HG03565 (cell line): Measurements from ENCODE around the gene GFI1B.
"Not testable (repeated sequence)": the region's sequence is repeated elsewhere in the genome, so short reads cannot be mapped to it uniquely, and the experiment has no call there.

Experiments
- ATAC-seq: cut with Tn5 transposase; IDR thresholded peaks from one replicate; pipeline ENCODE4 v1.9.1; 2021; ENCODE audit warnings: mild to moderate bottlenecking, moderate library complexity; ENCODE audit not compliant: unreplicated experiment

GFI1B gene

DNA sequence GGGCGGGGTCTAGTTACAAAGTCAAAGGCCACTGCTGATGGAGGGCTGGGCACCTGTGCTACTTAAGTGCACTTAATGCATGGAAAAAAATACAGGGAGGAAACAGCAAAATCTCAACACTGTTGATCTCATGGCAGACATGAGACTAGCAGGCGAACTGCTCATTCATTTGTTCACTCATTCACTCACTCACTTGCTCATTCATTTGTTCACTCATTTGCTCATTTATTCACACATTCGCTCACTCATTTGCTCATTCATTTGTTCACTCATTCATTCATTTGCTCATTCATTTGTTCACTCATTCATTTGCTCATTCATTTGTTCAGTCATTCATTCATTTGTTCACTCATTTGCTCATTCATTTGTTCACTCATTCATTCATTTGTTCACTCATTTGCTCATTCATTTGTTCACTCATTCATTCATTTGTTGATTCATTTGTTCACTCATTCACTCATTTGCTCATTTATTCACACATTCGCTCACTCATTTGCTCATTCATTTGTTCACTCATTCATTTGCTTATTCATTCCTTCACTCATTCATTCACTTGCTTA lies 11.6 kb downstream of the GFI1B start:
- not testable (repeated sequence) for ATAC-seq

DNA sequence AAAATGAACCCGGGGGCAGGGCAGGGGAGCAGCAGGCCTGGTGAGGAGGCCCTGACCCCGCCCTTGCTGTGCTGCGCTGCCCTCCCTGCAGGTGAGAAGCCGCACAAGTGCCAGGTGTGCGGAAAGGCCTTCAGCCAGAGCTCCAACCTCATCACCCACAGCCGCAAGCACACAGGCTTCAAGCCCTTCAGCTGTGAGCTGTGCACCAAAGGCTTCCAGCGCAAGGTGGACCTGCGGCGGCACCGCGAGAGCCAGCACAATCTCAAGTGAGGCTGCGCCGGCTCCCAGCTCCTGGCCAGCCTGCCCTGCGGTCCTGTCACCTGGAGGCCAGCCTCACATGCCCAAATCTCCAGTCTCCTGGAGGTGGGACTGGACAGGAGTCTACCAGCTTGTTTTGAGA lies 12.3 kb downstream of the GFI1B start:
- ATAC-seq, result no peak

DNA sequence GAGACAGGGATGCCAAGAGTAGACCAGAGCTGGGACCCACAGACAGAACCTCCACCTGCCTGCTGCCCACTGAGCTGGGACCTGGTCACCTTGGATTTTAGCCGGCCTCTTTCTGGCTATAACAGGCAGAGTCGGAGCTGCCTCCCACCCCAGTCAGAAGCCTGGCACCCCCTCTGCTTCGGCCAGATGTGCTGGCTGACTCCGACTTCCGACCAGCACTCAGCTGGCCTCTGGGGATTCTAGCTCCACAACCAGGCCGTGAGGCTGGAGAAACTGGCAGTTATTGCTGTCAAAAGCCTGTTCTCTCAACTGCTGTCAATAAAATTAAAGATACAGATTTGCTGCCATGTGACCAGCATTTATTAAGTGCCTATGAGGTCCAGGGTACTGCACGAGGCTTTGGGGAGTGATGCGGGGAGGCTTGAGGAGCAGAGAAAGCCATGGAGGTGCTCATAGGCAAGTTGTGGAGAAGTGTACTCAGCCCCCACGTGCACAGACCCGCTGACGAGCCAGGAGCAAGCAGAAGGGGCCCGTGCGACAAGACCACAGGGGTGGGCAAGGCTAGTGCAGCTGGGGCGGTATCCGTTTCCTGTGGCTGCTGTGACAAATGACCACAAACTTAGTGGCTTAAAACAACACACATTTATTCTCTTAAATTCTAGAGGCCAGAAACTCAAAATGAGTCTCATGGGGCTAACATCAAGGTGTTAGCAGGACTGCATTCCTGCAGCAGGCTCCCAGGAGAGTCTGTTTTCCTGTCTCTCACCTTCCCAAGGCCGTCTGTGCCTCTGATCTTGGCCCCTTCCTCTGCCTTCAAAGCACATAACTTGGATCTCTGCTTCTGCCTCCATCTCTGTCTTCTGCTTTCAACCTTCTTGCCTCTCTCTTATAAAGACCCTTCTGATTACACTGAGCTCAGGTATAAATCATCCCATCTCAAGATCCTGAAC lies 13.1 kb downstream of the GFI1B start:
- ATAC-seq, result no peak

DNA sequence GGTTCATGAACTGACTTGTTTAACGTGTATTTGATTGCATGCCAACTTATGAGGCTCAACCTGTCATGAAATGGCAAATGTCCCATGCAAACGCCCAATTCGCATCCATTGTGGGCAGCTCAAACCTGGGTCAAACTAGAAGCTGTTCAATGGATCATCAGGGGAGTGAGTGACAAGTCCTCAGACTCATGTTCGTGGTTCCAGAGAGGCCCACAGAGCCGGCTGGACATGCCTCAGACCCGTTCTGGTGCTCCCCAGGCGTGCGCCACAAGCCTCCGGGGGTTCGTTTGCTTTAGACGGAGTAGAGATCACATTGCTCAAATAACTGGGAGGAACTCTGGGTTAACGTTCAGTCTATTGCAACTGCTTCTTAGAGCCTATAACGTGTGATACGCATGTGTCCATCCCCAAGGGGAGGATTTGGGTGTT lies 15.0 kb downstream of the GFI1B start:
- ATAC-seq, result no peak

DNA sequence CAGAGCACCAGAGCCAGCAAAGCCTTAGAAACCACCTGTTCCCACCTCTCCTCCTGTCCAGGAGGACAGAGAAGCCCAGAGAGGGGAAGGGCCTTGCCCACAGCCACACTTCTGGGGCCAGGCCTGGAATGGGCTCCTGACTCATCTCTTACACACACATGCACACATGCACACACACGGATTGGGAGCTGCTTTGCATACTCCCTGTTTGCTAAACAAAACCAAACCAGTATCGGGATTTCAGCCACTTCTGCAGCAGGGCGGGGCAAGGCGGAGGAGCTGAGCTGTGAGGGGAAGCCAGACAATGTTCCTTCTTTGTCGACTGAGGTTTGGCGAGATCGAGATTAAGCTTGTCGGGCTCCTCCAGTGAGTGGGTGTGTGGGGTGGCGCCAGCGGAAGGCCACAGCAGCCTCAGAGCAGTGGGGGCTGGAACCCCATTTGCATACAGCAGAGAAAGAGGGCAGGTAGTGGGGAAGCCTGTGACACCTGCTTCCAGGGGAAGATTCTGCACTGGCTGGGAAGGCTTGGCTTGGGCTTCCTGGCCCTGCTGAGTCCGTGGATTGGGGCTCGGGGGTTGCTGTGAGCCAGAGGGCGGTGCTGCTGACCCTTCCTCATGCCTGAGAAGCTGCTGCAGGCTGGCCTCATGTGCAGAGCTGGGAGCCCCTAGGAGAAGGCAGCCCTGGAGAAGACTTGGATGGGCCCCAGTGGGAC lies 16.1 kb downstream of the GFI1B start:
- no peak for ATAC-seq

DNA sequence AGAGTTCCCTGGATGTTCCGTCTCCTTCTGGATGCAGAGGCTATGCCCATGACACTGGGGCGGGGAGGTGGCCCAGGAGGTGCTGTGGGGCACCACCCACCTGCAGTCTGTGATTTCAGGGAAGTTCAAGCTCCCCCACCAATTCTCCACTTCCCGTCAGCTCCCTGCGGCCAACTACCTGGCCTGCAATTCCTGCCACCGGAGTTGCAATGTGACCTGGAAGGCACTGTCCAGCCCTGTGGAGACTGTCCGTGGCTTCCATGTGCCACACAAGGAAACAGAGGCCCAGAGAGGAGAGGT lies 16.6 kb downstream of the GFI1B start:
- ATAC-seq, result no peak

DNA sequence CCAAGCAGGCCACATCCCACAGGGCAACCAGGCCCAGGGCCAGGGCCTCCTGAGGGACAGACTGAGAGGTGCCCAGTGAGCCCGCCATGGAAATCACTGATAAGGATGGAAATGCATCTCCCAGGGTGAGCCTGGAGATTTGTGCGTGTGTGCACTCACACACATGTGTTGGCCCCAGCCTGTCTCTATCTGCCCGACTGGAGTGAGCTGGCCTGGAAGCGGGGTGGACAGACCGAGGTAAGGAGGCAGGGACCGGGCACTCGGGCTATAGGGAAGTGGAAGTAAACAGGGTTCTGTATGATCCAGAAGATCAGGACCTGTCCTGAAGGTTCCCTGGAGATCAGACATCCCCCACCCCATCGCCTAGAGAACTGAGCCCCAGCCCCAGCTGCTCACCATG lies 17.4 kb downstream of the GFI1B start:
- ATAC-seq, result no peak

DNA sequence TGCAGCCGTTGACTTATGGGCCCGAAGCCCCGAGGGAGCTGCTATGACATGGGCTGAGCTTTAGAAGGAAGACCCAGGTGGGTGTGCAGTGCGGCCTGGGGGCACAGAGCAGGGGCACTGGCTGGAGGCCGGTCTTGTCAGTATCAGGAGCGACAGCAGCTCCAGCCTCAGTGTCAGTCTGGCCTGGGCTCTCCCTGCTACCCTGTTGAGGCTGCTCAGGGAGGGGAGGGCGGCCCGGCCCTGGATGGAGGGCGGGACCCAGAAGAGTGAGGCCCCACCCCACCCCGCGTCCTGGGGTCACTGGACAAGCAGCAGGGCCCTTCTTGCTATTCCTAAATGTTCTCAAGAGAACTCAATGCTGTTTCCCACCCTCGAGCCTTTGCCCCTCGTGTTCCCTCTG lies 18.0 kb downstream of the GFI1B start:
- no peak for ATAC-seq

DNA sequence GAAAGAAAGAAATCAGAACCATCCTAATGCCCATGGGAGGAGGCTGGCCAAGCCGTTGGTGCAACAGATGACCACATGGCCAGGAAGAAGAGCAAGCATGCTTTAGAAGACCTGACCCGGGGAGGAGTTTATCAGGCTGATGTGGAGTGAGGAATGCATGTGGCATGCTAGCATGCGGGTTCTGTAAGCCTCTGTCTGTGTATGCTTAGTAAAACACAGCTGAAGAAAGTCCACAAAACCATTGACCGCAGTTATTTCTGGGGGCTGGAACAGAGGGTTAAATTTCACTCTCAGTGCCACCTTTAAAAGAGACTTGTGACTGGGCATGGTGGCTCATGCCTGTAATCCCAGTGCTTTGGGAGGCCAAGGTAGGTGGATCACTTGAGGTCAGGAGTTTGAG lies 19.1 kb downstream of the GFI1B start:
- no peak for ATAC-seq

DNA sequence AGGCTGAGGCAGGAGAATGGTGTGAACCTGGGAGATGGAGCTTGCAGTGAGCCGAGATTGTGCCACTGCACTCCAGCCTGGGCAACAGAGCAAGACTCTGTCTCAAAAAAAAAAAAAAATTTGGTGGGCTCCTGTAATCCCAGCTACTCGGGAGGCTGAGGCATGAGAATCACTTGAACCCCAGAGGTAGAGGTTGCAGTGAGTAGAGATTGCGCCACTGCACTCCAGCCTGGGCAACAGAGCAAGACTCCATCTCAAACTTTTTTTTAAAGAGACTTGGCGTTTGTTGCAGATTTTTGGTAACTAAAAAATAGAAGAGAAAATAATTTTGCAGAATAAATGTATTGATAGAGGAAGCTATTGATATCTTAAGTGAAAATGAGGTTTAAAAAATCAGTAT lies 19.7 kb downstream of the GFI1B start:
- ATAC-seq, result not testable (repeated sequence)

DNA sequence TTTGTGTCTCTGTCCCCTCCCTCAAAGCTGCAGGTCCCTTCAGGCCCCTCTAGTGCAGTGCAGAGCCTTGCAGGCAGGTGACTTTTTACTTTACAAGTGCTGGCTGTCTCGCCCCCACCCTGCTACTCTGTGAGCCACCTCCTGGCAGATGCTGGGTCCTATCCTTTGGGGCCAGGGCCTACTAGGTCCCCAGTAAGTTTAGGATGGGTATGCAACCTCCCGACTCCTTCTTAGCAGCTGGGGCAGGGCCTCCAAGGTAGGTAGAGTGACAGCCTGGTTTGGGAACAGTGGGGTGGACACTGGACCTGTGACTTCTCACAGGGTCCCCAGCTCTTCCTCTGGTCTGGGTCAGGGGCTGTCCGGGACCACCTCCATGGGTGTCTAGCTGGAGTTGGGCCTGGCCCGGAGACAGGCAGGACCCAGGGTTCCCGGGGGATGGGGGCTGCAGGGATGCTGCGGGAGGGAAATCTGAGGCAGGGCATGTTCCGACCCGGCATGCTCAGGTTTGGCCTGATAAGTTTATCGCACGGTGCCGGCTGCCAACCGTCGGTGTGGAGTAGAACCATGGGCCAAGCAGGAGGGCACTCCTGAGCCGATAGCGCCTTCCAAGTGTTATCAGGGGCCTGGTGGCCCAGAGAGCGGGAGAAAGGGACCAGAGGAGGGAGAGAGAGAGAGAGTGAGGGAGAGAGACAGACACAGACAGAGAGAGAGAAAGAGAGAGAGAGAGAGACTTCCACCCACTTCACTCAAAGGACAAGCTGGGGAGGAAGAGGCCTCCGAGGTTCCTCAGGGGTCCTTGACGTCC lies 20.5 kb downstream of the GFI1B start:
- no peak for ATAC-seq

DNA sequence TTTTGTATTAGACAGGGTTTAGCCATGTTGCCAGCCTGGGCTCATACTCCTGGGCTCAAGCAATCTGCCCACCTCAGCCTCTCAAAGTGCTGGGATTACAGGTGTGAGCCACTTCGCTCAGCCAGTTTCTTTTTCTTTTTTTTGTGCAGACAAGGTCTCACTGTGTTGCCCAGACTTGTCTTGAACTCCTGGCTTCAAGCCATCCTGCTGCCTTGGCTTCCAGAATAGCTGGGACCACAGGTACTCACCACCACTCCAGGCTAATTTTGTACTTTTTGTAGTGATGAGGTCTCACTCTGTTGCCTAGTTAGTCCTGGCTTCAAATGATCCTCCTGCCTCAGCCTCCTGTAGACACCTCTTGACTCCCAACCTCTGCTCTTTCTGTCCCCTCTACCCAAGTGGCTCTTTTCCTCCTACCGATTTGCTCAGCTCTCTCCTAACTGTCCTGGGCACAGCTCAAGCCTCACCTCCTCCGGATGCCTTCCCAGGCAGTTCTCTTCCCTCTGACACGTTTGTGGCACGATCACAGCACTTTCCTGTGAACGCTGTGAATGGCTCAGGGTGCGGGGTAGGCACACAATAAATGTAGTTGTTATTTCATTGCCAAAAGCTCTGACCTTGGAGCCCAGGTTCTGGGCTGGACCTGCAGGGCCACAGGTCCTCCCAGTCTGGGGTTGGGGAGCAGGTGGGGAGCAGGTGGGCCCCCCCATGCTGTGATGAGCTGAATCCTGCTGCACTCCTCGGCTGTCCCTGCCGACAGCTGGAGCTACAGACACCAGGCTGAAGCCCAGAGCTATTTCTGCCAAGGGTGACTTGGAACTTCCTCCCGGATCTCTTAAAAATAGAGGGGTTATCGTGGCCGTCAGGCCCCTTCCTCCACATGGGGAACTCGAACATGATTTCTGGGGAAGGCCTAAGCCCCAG lies 23.9 kb downstream of the GFI1B start:
- ATAC-seq, result no peak

DNA sequence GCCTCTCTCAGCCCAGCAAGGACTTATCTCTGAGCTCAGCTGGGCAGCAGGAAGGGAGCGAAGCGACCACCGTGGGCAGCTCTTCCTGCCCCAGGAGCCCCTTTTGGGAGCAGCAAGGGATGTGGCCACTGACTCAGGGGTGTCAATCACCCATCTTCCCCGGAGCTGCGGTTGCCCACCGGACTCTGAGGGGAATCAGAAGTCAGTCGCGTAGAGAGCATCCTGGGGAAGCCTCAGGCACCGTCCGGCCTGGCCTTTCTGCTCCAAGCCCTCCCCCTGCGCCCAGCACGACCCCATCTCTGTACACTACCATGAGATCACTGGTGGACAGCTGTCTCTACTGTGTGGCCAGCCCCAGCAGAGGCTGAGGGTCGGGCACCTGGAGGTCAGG lies 24.6 kb downstream of the GFI1B start:
- ATAC-seq, result no peak

DNA sequence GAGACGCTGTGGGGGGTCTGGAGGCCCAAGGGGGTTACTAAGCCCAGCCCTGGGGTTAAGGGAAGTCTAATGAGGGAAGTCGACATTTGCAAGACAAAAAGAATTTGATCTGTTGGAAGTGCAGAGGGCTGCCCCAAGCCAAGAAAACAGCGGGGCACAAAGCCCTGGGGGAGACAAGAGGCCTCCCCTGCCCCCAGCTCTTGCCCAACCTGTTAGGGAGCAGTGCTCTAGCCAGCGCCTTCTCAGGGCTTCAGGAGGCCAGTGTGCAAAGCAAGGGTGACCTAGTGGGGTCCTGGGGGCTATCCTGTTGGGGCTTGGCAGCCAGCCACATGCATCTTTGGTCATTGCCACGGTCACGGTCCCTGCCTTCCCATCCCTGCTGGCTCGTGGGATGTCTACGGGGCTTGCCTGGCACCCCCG lies 25.2 kb downstream of the GFI1B start:
- no peak for ATAC-seq

DNA sequence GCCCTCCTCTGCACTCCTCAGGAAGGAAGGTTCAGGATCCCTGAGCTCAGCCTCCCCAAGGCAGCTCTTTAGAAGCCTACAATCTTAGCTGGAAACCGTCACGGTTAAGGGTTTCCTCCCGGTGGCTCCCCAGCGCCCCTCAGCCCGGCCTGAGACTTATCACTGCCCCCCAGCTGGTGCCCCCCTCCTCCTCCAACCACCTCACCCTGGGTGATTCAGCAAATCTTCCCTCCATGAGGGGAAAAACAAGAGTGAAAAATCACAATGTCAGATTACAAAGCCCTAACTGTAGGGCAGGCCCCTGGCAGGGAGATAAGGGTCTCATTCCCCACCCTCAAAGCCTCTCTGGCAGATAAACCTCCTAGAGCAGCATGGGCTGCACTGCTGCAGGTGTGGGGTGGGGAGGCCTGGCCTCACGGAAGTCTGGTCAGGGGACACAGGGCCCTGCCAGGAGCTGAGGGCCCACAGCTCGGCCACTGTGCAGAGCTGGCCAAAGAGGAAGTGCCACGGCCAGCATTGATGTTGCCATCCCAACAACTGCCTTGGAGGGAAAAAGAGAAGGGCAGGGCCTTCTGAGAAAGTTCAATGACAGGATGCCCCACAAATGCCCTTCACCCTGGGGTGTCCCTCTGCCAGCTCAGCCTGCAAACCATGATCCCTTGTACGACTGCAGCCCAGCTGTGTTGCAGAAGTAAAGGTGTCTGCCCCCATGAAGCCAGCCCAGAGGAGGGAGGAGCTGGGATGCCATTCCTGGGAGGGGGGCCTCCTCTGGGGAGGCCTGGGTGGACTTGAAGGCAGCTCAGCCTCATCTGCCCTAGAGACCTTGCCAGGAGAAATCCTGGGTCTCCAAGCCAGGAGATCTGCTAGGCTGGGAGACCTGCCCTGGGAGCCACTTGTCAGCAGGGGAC lies 25.9 kb downstream of the GFI1B start:
- ATAC-seq, result no peak

DNA sequence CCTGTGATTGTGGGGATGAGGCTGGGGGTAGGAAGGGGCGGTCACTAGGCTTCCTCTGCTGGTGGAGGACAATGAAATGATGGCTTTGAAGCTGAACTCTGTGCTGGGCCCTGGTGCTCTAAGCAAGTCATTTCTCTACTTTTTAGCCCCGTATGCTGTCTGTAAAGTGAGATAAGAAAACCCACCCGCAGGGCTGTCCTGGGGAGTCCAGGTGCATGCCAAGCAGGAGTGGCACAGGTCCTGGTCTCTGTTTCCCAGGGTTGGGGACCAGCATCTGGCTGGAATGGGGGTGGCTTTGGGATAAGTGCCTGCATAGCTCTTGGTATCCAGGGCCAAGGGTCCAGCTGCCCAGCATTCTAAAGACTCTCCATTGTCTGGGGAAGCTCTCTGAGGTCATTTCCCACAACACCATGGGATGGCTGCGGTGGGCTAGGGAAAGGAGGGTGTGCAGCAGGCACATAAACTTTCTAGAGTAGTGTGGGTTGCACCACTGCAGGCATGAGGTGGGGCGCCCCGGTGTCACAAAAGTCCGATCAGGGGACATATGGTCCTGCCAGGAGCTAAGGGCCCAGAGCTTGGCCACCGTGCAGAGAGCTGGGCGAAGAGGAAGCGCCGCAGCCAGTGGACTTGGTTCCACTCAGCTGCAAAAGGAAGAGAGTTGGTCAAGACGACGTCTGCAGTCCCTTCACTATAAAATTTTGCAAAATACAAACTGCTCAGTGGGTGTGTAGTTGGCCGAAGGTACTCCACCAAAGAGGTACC lies 26.7 kb downstream of the GFI1B start:
- ATAC-seq, result no peak

DNA sequence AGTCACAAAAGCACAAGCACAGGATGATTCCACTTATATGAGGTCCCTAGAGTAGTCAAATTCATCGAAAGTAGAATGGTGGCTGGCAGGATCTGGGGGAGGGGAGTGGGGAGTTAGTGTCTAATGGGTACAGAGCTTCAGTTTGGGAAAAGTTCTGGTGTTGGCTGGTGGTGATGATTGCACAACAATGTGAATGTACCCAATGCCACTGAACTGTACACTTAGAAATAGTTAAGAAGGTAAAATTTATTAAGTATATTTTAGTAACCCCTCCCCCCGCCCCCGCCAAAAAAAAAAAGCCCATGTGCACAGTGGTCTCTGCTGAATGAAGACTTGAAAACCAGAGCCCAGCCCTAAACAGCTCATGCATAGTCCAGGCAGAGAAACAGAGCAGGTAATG lies 27.5 kb downstream of the GFI1B start:
- no peak for ATAC-seq

DNA sequence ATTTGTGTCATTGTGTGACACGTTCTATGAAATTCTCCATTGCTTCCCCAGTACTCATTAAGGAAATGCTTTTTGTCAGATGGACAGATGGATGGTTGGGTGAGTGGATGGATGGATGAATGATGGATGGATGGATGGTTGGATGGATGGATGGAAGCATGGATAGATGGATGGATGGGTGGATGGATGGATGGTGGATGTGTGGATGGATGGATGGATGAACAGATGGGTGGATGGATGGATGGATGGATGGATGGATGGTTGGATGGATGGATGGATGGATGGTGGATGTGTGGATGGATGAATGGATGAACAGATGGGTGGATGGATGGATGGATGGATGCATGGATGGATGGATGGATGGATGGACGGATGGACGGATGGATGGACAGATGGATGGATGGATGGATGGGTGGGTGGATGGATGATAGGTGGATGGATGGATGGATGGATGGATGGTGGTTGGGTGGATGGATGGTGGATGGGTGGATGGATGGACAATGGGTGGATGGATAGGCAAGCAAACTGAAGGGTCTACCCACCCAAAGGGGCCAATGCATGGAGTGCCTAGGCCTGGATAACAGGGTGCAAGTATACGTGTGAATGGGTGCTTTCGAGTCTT lies 28.3 kb downstream of the GFI1B start:
- no peak for ATAC-seq
